ENCODE data around the gene PZP. TPM values are rescaled to one million over a fixed set of nuclear protein-coding genes. Genes with fewer than 3 reads are reported as not detected.

PZP gene
- total and polyA plus RNA-seq, 2 donors from 2014 or later, result 0.31 TPM; not detected in 1

GRCh38 chr12:9106067-9106466 is 102.1 kb downstream of the PZP start:
- no peaks in the 10 kb centered on the region for H3K9me3 ChIP-seq (ENCODE audit: control insufficient read depth in 2 of 3, insufficient read depth in 1 of 3, low read length in 3 of 3)
- no peak for TF ChIP-seq CTCF (IDR thresholded peaks at IDR 0.05; ENCODE audit: borderline replicate concordance, extremely low read depth, insufficient read depth)
- H3K4me3 ChIP-seq (ENCODE audit: low read length in 3 of 3), result no peak overlapping the region
- no peak overlapping the region for H3K9ac ChIP-seq (ENCODE audit: low read length in 3 of 3)
- no peaks in the 10 kb centered on the region for H3K4me1 ChIP-seq (ENCODE audit: control insufficient read depth in 2 of 3, insufficient read depth in 2 of 3, low read depth in 1 of 3, low read length in 3 of 3)
- H3K36me3 ChIP-seq (ENCODE audit: control insufficient read depth in 2 of 3, insufficient read depth in 3 of 3, low read length in 3 of 3), result peaks cover 0 to 27% (median 6%) of the 10 kb centered on the region in 3 donors
- intact Hi-C loops (cut with DNase I), result no loop called here
- H3K27ac ChIP-seq (ENCODE audit: low read depth in 2 of 2, low read length in 2 of 2), result no peak overlapping the region
- FAIRE-seq (no peak), DNase-seq (no peak)
- no peaks in the 10 kb centered on the region for H3K27me3 ChIP-seq (ENCODE audit: control insufficient read depth, insufficient read depth, low read length)

- no peak for TF ChIP-seq CTCF (IDR thresholded peaks at IDR 0.05; ENCODE audit: borderline replicate concordance, extremely low read depth, insufficient read depth)
- Histone ChIP-seq H3K4me3 (ENCODE audit: low read length in 3 of 3) (no peak overlapping the region), H3K4me1 (ENCODE audit: control insufficient read depth in 2 of 3, insufficient read depth in 2 of 3, low read depth in 1 of 3, low read length in 3 of 3) (no peaks in the 10 kb centered on the region), H3K36me3 (ENCODE audit: control insufficient read depth in 2 of 3, insufficient read depth in 3 of 3, low read length in 3 of 3) (peaks cover 0 to 32% (median 6%) of the 10 kb centered on the region in 3 donors), H3K9ac (ENCODE audit: low read length in 3 of 3) (no peak overlapping the region), H3K27ac (ENCODE audit: low read depth in 2 of 2, low read length in 2 of 2) (no peak overlapping the region), H3K27me3 (ENCODE audit: control insufficient read depth, insufficient read depth, low read length) (no peaks in the 10 kb centered on the region), H3K9me3 (ENCODE audit: control insufficient read depth in 2 of 3, insufficient read depth in 1 of 3, low read length in 3 of 3) (no peaks in the 10 kb centered on the region)
- intact Hi-C loops (cut with DNase I), result no loop called here
- no peak for DNase-seq
- no peak for FAIRE-seq
These were observed 103.3 kb downstream of the PZP start for GRCh38 chr12:9104767-9105423.

- no peak for TF ChIP-seq CTCF (IDR thresholded peaks at IDR 0.05; ENCODE audit: borderline replicate concordance, extremely low read depth, insufficient read depth)
- Histone ChIP-seq H3K9ac (ENCODE audit: low read length in 3 of 3) (no peak overlapping the region), H3K36me3 (ENCODE audit: control insufficient read depth in 2 of 3, insufficient read depth in 3 of 3, low read length in 3 of 3) (peaks cover 0 to 37% (median 8%) of the 10 kb centered on the region in 3 donors), H3K4me1 (ENCODE audit: control insufficient read depth in 2 of 3, insufficient read depth in 2 of 3, low read depth in 1 of 3, low read length in 3 of 3) (no peaks in the 10 kb centered on the region), H3K27ac (ENCODE audit: low read depth in 2 of 2, low read length in 2 of 2) (no peak overlapping the region), H3K4me3 (ENCODE audit: low read length in 3 of 3) (no peak overlapping the region), H3K27me3 (ENCODE audit: control insufficient read depth, insufficient read depth, low read length) (no peaks in the 10 kb centered on the region), H3K9me3 (ENCODE audit: control insufficient read depth in 2 of 3, insufficient read depth in 1 of 3, low read length in 3 of 3) (no peaks in the 10 kb centered on the region)
- DNase-seq (no peak), FAIRE-seq (no peak)
- intact Hi-C loops (cut with DNase I), result no loop called here
These were observed 104.1 kb downstream of the PZP start for GRCh38 chr12:9104087-9104486.

Data from kidney (tissue), 14 donors.